Endodermal cell (in vitro differentiated cells): Measurements from ENCODE around the gene FAT2. TPM values are rescaled to one million over a fixed set of nuclear protein-coding genes. Genes with fewer than 3 reads are reported as not detected.

Experiments used
- DNase-seq: peaks from one replicate; pipeline ENCODE4 v3.0.0-alpha.2; 2017
- H3K27ac ChIP-seq: 2 replicates; pipeline ENCODE4 v1.5.1; 2013; ENCODE audit warnings: mild to moderate bottlenecking, low read depth, low read length, moderate library complexity
- H3K27me3 ChIP-seq: 2 replicates; pipeline ENCODE4 v1.6.1; 2013; ENCODE audit warnings: mild to moderate bottlenecking, low read length, moderate library complexity; ENCODE audit not compliant: insufficient read depth, control insufficient read depth, poor library complexity, severe bottlenecking
- H3K36me3 ChIP-seq: 2 replicates; pipeline ENCODE4 v1.7.0; 2013; ENCODE audit warnings: mild to moderate bottlenecking, low read length, moderate library complexity; ENCODE audit not compliant: control insufficient read depth, insufficient read depth
- H3K4me1 ChIP-seq: one replicate; pipeline ENCODE4 v1.7.0; 2013; ENCODE audit warnings: low read length; ENCODE audit not compliant: control insufficient read depth, insufficient read depth
- H3K4me3 ChIP-seq: 2 replicates; pipeline ENCODE4 v1.5.1; 2013; ENCODE audit warnings: mild to moderate bottlenecking, low read length, moderate library complexity
- H3K9ac ChIP-seq: 2 replicates; pipeline ENCODE4 v1.6.1; 2013; ENCODE audit warnings: mild to moderate bottlenecking, low read length, moderate library complexity; ENCODE audit not compliant: poor library complexity, severe bottlenecking; ENCODE audit errors: extremely low read depth
- H3K9me3 ChIP-seq: 2 replicates; pipeline ENCODE4 v1.6.1; 2013; ENCODE audit warnings: mild to moderate bottlenecking, low read length, moderate library complexity; ENCODE audit not compliant: control insufficient read depth
- H3K27ac Mint-ChIP-seq: 2 replicates; pipeline ENCODE4 v1.8.0; 2020; ENCODE audit warnings: mixed read lengths
- H3K27me3 Mint-ChIP-seq: 2 replicates; pipeline ENCODE4 v1.8.0; 2021; ENCODE audit warnings: mild to moderate bottlenecking, mixed read lengths; ENCODE audit not compliant: insufficient read depth
- H3K36me3 Mint-ChIP-seq: 2 replicates; pipeline ENCODE4 v1.8.0; 2020; ENCODE audit warnings: low read depth, mixed read lengths
- H3K4me1 Mint-ChIP-seq: 2 replicates; pipeline ENCODE4 v1.8.0; 2020; ENCODE audit warnings: mixed read lengths
- H3K4me3 Mint-ChIP-seq: 2 replicates; pipeline ENCODE4 v1.8.0; 2020; ENCODE audit warnings: mild to moderate bottlenecking, moderate library complexity, mixed read lengths
- H3K9me3 Mint-ChIP-seq: 2 replicates; pipeline ENCODE4 v1.8.0; 2020; ENCODE audit warnings: mild to moderate bottlenecking, mixed read lengths
- WGBS, 2 experiments: methylation state at CpG; one replicate each; pipeline versions ENCODE4 v1.1.5 to v1.1.7; 2013; ENCODE audit warnings: missing lambda C conversion rate in 2 of 2, mixed read lengths in 1 of 2; ENCODE audit not compliant: insufficient coverage in 1 of 2, insufficient read length in 1 of 2; 5-methylcytosine and 5-hydroxymethylcytosine counted together
- total RNA-seq, 2 donors: library from RNA; stranded (reverse); fragmentation: NEBNext Ultra II Directional in 1 of 2; extraction: Animal tissue kit (Norgen Biotek cat#: 25700) in 1 of 2; gene quantifications; 2 replicates in 1 of 2; 3 replicates in 1 of 2; pipeline ENCODE4 v1.2.1, GENCODE V29; 2021
- TF ChIP-seq, protein P1 (sequence below): fragments of 200-600 bp; sonication (generic); conservative IDR thresholded peaks from 2 replicates; pipeline ENCODE4 v1.5.0; 2021; ENCODE audit warnings: antibody characterized with exemption, mild to moderate bottlenecking

Gene FAT2
- total RNA-seq, 2 donors from 2014 or later: 0.18 TPM; not detected in 1

DNA sequence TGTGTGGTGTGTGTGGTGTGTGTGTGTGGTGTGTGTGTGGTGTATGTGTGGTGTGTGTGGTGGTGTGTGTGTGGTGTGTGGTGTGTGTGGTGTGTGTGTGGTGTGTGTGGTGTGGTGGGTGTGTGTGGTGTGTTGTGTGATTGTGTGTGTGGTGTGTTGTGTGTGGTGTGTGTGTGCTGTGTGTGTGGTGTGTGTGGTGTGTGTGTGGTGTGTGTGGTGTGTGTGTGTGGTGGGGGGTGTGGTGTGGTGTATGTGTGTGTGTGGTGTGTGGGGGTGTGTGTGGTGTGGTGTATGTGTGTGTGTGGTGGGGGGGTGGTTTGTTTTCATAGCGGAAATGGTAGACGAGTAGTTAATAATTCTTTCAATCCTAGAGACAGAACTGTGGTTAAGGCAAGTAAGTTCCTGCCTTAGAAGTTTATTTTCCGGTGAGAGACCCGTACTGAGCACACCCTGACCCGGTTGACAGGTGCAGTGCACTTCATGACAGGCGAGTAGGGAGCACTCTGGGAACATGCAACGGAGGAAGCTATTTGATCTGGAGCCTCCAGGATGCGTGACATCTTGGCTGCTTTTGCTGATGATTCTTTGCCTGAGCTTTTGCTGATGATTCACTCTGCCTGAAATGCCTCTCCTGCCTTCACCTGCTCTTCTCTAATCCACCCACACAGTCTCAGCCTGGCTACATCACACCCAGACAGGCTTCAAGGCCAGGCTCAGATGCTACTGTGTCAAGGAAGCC, 21.7 kb upstream of the FAT2 start:
- H3K4me3 ChIP-seq: no peak overlapping the region
- H3K27me3 ChIP-seq: no peaks in the 10 kb centered on the region
- no peaks in the 10 kb centered on the region for H3K9me3 ChIP-seq
- Mint-ChIP-seq H3K9me3 (no peaks in the 10 kb centered on the region), H3K27ac (no peak overlapping the region), H3K36me3 (no peaks in the 10 kb centered on the region), H3K4me1 (peaks cover 5% of the 10 kb centered on the region), H3K4me3 (no peak overlapping the region), H3K27me3 (peaks cover 7% of the 10 kb centered on the region)
- WGBS, 2 experiments: 81 to 86% methylated on average over 6 to 8 of the region's 8 CpGs
- H3K36me3 ChIP-seq: no peaks in the 10 kb centered on the region
- TF ChIP-seq, protein P1, sequence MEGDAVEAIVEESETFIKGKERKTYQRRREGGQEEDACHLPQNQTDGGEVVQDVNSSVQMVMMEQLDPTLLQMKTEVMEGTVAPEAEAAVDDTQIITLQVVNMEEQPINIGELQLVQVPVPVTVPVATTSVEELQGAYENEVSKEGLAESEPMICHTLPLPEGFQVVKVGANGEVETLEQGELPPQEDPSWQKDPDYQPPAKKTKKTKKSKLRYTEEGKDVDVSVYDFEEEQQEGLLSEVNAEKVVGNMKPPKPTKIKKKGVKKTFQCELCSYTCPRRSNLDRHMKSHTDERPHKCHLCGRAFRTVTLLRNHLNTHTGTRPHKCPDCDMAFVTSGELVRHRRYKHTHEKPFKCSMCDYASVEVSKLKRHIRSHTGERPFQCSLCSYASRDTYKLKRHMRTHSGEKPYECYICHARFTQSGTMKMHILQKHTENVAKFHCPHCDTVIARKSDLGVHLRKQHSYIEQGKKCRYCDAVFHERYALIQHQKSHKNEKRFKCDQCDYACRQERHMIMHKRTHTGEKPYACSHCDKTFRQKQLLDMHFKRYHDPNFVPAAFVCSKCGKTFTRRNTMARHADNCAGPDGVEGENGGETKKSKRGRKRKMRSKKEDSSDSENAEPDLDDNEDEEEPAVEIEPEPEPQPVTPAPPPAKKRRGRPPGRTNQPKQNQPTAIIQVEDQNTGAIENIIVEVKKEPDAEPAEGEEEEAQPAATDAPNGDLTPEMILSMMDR: no peak
- no peak overlapping the region for H3K27ac ChIP-seq
- no peak for DNase-seq
- H3K9ac ChIP-seq: no peak overlapping the region
- H3K4me1 ChIP-seq: no peaks in the 10 kb centered on the region

DNA sequence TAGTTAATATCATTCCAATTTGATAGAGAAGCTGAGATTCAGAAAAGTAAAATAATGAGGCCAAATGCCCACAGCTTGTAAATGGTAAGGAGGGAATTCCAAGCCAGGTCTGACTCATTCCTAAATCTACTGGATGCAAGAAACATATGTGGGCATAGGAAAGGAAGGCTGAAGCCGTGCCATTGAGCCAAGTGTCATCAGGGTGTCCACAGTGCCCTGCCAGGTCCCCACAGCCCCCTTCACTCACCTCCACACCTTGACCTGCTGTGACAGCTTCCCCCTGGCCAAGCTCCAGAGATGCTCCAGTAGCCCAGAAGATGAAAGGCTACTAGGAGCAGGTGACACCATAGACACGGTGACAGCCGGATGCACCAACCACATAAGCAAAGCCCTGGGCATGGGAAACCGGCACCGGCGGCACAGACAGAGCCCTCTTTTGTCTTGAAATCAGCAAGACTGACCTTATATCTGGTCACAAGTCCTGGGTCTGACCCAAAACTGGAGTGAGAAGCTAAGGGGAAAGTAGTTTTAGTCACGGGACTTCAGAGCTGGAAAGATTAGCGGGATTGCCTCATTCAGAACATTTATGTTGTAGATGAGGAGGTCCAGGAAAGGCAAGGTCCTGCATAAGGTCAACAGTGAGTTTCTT, 20.1 kb upstream of the FAT2 start:
- Histone ChIP-seq H3K27me3 (no peaks in the 10 kb centered on the region), H3K4me3 (no peak overlapping the region), H3K36me3 (no peaks in the 10 kb centered on the region), H3K9ac (no peak overlapping the region), H3K9me3 (no peaks in the 10 kb centered on the region), H3K27ac (no peak overlapping the region), H3K4me1 (no peaks in the 10 kb centered on the region)
- Mint-ChIP-seq H3K4me1 (peaks cover 3% of the 10 kb centered on the region), H3K9me3 (no peaks in the 10 kb centered on the region), H3K4me3 (no peak overlapping the region), H3K36me3 (no peaks in the 10 kb centered on the region), H3K27me3 (peaks cover 4% of the 10 kb centered on the region), H3K27ac (no peak overlapping the region)
- no peak for DNase-seq
- TF ChIP-seq, protein P1: no peak
- WGBS, 2 experiments: 96 to 97% methylated on average over 7 to 8 of the region's 8 CpGs

DNA sequence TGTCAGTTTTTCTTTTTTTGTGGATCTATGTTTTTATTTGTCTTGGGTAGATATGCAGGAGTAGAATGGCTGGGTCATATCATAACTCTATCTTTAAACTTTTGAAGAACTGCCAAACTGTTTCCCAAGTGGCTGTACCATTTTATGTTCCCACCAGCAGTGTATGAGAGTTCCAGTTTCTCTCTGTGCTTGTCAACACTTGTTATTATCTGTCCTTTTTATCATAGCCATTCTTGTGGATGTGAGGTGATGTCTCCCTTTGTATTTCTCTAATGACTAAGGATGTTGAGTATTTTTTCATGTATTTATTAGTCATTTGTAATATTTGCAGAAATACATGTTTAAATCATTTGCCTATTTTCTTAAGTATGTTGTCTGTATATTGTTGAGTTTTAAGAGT, 17.4 kb upstream of the FAT2 start:
- no peak for DNase-seq
- TF ChIP-seq, protein P1: no peak
- Histone ChIP-seq H3K27me3 (peaks cover 3% of the 10 kb centered on the region), H3K27ac (no peak overlapping the region), H3K9me3 (no peaks in the 10 kb centered on the region), H3K4me3 (no peak overlapping the region), H3K36me3 (no peaks in the 10 kb centered on the region), H3K9ac (no peak overlapping the region), H3K4me1 (no peaks in the 10 kb centered on the region)
- Mint-ChIP-seq H3K27me3 (peaks cover 10% of the 10 kb centered on the region), H3K4me1 (no peaks in the 10 kb centered on the region), H3K36me3 (no peaks in the 10 kb centered on the region), H3K4me3 (no peak overlapping the region), H3K27ac (no peak overlapping the region), H3K9me3 (no peaks in the 10 kb centered on the region)
